Suppressor macrophage treated with lipopolysaccharide for 4 hours (primary cell): Measurements from ENCODE around the gene MVD.

Source experiments
- DNase-seq: peaks from one replicate; pipeline ENCODE4 v3.0.0-alpha.2; 2020

Gene MVD

GRCh38 chr16:88654363-88655052 is 8.4 kb downstream of the MVD start:
- DNase-seq, result no peak

- DNase-seq, result no peak
These were observed 9.1 kb downstream of the MVD start for GRCh38 chr16:88653596-88654362.

- no peak for DNase-seq
These were observed 9.8 kb downstream of the MVD start for GRCh38 chr16:88653101-88653500.

GRCh38 chr16:88652762-88653063 is 10.2 kb downstream of the MVD start:
- no peak for DNase-seq

GRCh38 chr16:88651989-88652761 is 10.7 kb downstream of the MVD start:
- DNase-seq, result no peak

GRCh38 chr16:88651276-88651988 is 11.5 kb downstream of the MVD start:
- DNase-seq, result peak; percentile 91

GRCh38 chr16:88650749-88651275 is 12.1 kb downstream of the MVD start, which contains the start of gene CYBA:
Gene CYBA, minus strand, starts transcription at chr16:88651053. Its CDS starts 40 bp downstream, at chr16:88651013.
- DNase-seq, result peak; percentile 92

- DNase-seq, result peak; percentile 62
These were observed 12.8 kb downstream of the MVD start for GRCh38 chr16:88649924-88650748.

- DNase-seq, result no peak
These were observed 13.5 kb downstream of the MVD start for GRCh38 chr16:88649195-88649923.

DNA sequence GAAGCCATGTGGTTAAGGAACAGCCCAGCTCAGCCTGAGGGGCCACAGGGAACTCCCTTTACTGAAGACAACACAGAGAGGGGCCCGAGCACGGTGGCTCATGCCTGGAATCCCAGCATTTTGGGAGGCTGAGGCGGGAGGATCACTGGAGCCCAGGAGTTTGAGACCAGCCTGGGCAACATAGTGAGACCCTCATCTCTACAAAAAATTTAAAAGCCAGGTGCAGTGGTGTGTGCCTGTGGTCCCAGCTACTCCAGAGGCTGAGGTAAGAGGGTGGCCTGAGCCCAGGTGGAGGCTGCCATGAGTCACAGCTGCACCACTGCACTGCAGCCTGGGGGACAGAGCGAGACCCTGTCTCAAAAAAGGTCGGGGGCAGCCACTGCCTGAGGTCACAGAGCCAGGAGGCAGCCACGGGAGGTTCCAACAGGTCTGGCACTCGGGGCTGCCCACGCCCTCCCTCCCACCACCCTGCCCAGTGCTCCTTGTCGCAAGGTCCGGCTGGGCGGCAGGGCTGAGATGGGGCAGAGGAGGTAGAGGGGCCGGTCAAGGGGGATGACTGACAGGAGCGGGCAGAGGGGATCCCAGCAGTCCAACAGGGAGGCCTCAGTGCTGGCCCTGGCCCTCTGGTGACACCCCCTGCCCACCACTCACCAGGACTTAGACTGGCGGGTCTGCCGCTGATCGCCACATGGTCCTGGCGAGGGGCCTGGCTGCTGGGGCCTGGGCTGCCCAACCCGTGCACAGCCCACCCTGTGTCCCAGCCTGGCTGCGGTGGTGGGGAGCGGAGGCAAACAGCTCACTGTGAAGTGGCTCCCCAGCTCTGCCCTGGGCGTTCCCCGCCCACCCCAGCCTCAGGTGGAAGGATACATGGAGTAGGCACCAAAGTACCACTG is 15.5 kb downstream of the MVD start:
- DNase-seq, result no peak

DNA sequence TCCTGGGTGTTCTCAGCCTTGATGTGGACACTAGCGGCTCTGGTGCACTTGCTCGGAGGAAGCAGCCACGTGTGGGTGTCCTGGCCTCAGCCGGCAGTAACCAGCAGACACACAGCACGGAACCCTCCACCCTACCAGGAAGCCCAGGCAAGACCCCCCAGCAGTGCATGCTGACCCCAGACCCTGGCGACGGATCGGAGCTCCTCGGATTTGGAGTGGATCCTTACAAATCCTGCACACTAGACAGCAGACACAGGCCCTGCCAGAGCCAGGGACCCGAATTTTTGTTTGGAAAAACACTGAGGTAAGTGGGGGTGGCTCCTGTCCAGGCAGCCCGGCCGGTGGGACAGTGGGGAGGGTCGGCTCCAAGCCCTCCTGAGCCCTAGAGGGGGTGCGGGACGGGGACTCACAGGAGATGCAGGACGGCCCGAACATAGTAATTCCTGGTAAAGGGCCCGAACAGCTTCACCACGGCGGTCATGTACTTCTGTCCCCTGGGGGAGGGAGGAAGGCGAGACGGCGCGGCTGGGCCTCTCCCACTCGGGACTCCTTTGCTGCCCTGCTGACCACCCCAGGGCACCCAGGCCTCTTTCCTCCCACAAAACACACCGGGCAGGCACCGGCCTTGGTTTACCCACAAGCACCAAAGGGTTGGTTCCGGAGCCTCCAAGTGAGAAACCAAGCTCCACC is 16.4 kb downstream of the MVD start:
- no peak for DNase-seq

DNA sequence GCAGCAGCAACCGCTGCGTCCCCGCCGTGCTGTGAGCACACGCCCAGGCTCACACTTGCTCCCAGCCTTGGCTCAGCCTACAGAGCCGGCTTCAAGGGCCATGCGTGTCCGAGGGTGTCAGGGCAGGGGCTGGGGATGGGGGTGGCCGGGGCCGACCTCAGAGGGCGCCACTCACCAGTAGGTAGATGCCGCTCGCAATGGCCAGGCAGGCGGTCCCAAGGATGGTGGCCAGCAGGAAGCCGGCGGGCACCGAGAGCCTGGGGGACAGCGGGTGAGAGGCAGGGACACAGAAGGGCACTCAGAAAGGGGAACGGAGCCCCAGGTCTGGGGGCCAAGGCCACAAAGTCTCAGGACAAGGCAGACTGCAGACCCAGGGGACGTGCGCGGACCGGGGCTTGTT is 16.9 kb downstream of the MVD start:
- no peak for DNase-seq

DNA sequence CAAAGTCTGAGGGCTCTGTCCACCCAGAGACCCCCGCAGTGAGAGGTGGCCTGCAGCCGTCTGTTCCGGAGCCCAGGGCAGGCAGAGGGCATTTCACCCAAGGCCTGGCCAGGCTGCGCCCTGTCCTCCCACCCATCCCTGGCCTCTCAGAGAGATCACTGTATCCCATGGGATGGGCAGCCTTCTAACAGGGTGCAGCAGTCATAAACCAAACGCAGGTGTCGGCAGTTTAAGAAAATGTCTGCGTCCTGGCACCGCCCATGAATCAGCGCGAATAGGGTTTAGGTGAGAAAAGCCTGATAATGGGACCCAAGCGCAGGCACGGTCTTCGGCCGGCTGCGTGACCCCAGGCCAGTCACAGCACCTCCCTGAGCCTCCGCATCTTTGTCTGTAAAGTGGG is 17.4 kb downstream of the MVD start:
- no peak for DNase-seq

- no peak for DNase-seq
These were observed 19.3 kb downstream of the MVD start for GRCh38 chr16:88643644-88643932.

GRCh38 chr16:88642881-88643643 is 19.8 kb downstream of the MVD start:
- DNase-seq, result no peak

DNA sequence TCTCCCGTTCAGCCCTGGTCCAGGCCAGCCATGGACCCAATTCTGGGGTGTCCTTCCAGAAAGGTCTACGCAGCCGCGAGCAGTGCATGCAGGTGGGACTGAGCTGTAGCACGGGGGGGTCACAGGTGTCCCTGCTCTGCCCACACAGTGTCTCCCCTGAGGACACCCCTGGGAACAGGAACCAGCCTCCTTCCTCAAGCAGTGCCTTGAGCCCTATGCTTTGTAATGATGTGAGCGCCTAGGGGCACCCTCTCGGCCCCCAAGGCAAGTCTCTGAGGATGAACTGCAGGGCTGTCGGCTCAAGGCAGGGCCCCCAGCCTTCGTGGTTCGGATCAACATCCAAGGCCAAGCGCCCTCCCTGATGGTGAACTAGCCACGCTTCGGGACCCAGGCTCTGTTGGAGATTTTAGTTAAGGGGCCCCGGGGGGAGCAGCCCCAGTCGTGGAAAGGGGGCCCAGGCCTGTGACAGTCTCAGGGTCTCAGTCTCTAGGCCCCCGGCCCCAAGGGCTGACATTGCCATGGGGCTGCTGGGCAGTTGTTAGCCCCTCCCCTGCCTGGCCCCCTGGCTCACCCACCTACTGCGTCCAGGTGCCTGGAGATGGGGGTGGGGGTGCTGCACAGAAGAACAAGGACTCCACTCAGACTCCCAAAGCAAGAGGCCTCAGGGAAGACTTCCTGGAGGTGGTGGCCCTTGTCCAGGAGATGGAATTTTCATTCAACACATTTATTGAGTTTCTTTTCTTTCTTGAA is 22.2 kb downstream of the MVD start:
- no peak for DNase-seq

GRCh38 chr16:88640039-88640495 is 22.8 kb downstream of the MVD start:
- DNase-seq, result no peak
